GM23338 (cell line): ENCODE data around the gene LRRC38. TPM values are rescaled to one million over a fixed set of nuclear protein-coding genes. Genes with fewer than 3 reads are reported as not detected.

ENCODE experiments used
- ATAC-seq: fragments of 200-7000 bp; cut with Tn5 transposase; 3 replicates; pipeline ENCODE4 v1.9.1; 2020
- DNase-seq: peaks from one replicate; pipeline ENCODE4 v3.0.0-alpha.2; 2015; ENCODE audit warnings: low spot score
- H2AFZ ChIP-seq: fragments of 200-600 bp; sonication (generic); 2 replicates; pipeline ENCODE4 v1.8.0; 2016; ENCODE audit warnings: antibody characterized with exemption, mild to moderate bottlenecking, moderate library complexity
- H3F3A ChIP-seq: fragments of 200-600 bp; sonication (generic); replicated peaks from 2 replicates; pipeline ENCODE4 v1.8.0; 2017; ENCODE audit warnings: antibody characterized with exemption, mixed run types, low read depth
- H3K27ac ChIP-seq: fragments of 200-600 bp; sonication (generic); 2 replicates; pipeline ENCODE4 v1.6.1; 2016; ENCODE audit warnings: low read depth
- H3K27me3 ChIP-seq: fragments of 200-600 bp; sonication (generic); 2 replicates; pipeline ENCODE4 v1.8.0; 2016; ENCODE audit warnings: mild to moderate bottlenecking, mixed run types, moderate library complexity; ENCODE audit not compliant: insufficient read depth
- H3K36me3 ChIP-seq: fragments of 200-600 bp; sonication (generic); 2 replicates; pipeline ENCODE4 v1.8.0; 2016; ENCODE audit warnings: mild to moderate bottlenecking; ENCODE audit not compliant: insufficient read depth
- H3K4me1 ChIP-seq: fragments of 200-600 bp; sonication (generic); 2 replicates; pipeline ENCODE4 v1.8.0; 2016; ENCODE audit warnings: mild to moderate bottlenecking, moderate library complexity; ENCODE audit not compliant: insufficient read depth
- H3K4me2 ChIP-seq: fragments of 200-600 bp; sonication (generic); 2 replicates; pipeline ENCODE4 v1.7.1; 2017; ENCODE audit warnings: mixed run types
- H3K4me3 ChIP-seq: fragments of 200-600 bp; sonication (generic); 2 replicates; pipeline ENCODE4 v1.6.1; 2016; ENCODE audit warnings: mixed run types
- H3K79me2 ChIP-seq: fragments of 200-600 bp; sonication (generic); replicated peaks from 2 replicates; pipeline ENCODE4 v1.8.0; 2017; ENCODE audit warnings: mild to moderate bottlenecking; ENCODE audit not compliant: insufficient read depth
- H3K9me2 ChIP-seq: fragments of 200-600 bp; sonication (generic); 2 replicates; pipeline ENCODE4 v1.8.0; 2017; ENCODE audit not compliant: insufficient read depth
- H4K20me1 ChIP-seq: fragments of 200-600 bp; sonication (generic); replicated peaks from 2 replicates; pipeline ENCODE4 v1.8.0; 2017; ENCODE audit warnings: mild to moderate bottlenecking; ENCODE audit not compliant: insufficient read depth
- H3K27ac Mint-ChIP-seq: 2 replicates; pipeline ENCODE4 v1.8.0; 2020; ENCODE audit warnings: inconsistent platforms, mild to moderate bottlenecking, moderate library complexity, mixed read lengths
- H3K27me3 Mint-ChIP-seq: 3 replicates; pipeline ENCODE4 v1.8.0; 2022; ENCODE audit warnings: low read depth, mild to moderate bottlenecking, moderate library complexity, mixed read lengths, inconsistent platforms; ENCODE audit not compliant: insufficient read depth, poor library complexity
- H3K36me3 Mint-ChIP-seq: 3 replicates; pipeline ENCODE4 v1.8.0; 2021; ENCODE audit warnings: low read depth, mild to moderate bottlenecking, inconsistent platforms, moderate library complexity, mixed read lengths
- H3K4me1 Mint-ChIP-seq: 3 replicates; pipeline ENCODE4 v1.8.0; 2020; ENCODE audit warnings: mild to moderate bottlenecking, inconsistent platforms, mixed read lengths
- H3K4me3 Mint-ChIP-seq: 3 replicates; pipeline ENCODE4 v1.8.0; 2021; ENCODE audit warnings: moderate library complexity, mild to moderate bottlenecking, inconsistent platforms, mixed read lengths
- H3K9me3 Mint-ChIP-seq: 3 replicates; pipeline ENCODE4 v1.8.0; 2020; ENCODE audit warnings: moderate library complexity, mild to moderate bottlenecking, inconsistent platforms, mixed read lengths
- CREB1 ChIP-seq: fragments of 250-450 bp; sonication (Bioruptor Pico); IDR thresholded peaks from 2 replicates; pipeline ENCODE4 v1.5.0; 2020; ENCODE audit warnings: low read depth, mild to moderate bottlenecking, moderate library complexity
- EZH2 ChIP-seq: fragments of 200-600 bp; sonication (generic); IDR thresholded peaks from one replicate; pipeline ENCODE4 v1.8.0; 2017; ENCODE audit warnings: antibody characterized with exemption, mild to moderate bottlenecking, low read depth; ENCODE audit not compliant: unreplicated experiment
- EZH2phosphoT487 ChIP-seq: fragments of 200-600 bp; sonication (generic); IDR thresholded peaks from one replicate; pipeline ENCODE4 v1.8.1; 2018; ENCODE audit warnings: antibody characterized with exemption; ENCODE audit not compliant: unreplicated experiment
- JUNB ChIP-seq: IDR thresholded peaks from one replicate; pipeline ENCODE4 v1.6.1; 2016; ENCODE audit warnings: antibody characterized with exemption; ENCODE audit not compliant: unreplicated experiment
- NANOG ChIP-seq: IDR thresholded peaks from 2 replicates; pipeline ENCODE4 v1.6.1; 2016; ENCODE audit warnings: antibody characterized with exemption, borderline replicate concordance
- POLR2AphosphoS5 ChIP-seq: IDR thresholded peaks from 2 replicates; pipeline ENCODE4 v1.6.1; 2016; ENCODE audit warnings: antibody characterized with exemption, low read depth
- ZNF114 ChIP-seq: fragments of 250-450 bp; sonication (Bioruptor Pico); IDR thresholded peaks from 2 replicates; pipeline ENCODE4 v1.5.0; 2020; ENCODE audit warnings: mild to moderate bottlenecking, moderate library complexity
- ZNF331 ChIP-seq: fragments of 250-450 bp; sonication (Bioruptor Pico); IDR thresholded peaks from 2 replicates; pipeline ENCODE4 v1.5.0; 2020; ENCODE audit warnings: low read depth, mild to moderate bottlenecking, moderate library complexity
- polyA plus RNA-seq: library from polyadenylated mRNA; unstranded; fragments of >200 nt; fragmentation: Nextera tagmentation; extraction: Ambion mirVana; gene quantifications from 2 replicates; pipeline ENCODE4 v1.2.1, GENCODE V29; 2016
- total RNA-seq: library from RNA; depleted of rRNA; stranded (reverse); fragments of >200 nt; shearing (Covaris generic); gene quantifications from 2 replicates; pipeline ENCODE4 v1.2.3, GENCODE V29; 2014
- TF ChIP-seq, protein P1 (sequence below): fragments of 250-450 bp; sonication (Bioruptor Pico); IDR thresholded peaks from 2 replicates; pipeline ENCODE4 v1.5.0; 2020; ENCODE audit warnings: mild to moderate bottlenecking, moderate library complexity
- TF ChIP-seq, protein P2 (sequence below), 2 experiments: fragments of 200-600 bp in 1 of 2; sonication (generic) in 1 of 2; conservative IDR thresholded peaks; 2 replicates each; pipeline versions ENCODE4 v1.5.1 to v1.6.1; 2016 to 2017; ENCODE audit warnings: antibody characterized with exemption in 2 of 2, low read depth in 2 of 2, mild to moderate bottlenecking in 2 of 2, moderate library complexity in 1 of 2

LRRC38 gene
- total and polyA plus RNA-seq, 2 experiments from 2014 or later: 0.17 TPM; not detected in 1

DNA sequence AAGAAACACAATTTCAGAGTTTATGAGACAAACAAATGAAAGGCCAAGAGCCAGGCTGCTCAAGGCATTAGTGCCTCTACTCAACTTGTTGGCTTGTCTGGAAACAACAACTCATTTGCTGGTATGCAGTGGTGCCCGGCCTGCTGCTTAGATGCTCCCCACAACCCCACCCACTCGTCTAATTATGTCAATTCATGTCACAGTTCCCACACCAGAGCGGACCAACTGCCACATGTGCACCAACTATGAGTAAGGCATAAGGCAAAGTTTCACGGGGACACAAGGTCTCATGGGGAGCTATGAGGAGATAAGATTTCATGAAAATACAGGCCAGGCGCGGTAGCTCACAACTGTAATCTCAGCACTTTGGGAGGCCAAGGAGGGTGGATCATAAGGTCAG, 34.5 kb upstream of the LRRC38 start (continued):
- TF ChIP-seq, protein P1, sequence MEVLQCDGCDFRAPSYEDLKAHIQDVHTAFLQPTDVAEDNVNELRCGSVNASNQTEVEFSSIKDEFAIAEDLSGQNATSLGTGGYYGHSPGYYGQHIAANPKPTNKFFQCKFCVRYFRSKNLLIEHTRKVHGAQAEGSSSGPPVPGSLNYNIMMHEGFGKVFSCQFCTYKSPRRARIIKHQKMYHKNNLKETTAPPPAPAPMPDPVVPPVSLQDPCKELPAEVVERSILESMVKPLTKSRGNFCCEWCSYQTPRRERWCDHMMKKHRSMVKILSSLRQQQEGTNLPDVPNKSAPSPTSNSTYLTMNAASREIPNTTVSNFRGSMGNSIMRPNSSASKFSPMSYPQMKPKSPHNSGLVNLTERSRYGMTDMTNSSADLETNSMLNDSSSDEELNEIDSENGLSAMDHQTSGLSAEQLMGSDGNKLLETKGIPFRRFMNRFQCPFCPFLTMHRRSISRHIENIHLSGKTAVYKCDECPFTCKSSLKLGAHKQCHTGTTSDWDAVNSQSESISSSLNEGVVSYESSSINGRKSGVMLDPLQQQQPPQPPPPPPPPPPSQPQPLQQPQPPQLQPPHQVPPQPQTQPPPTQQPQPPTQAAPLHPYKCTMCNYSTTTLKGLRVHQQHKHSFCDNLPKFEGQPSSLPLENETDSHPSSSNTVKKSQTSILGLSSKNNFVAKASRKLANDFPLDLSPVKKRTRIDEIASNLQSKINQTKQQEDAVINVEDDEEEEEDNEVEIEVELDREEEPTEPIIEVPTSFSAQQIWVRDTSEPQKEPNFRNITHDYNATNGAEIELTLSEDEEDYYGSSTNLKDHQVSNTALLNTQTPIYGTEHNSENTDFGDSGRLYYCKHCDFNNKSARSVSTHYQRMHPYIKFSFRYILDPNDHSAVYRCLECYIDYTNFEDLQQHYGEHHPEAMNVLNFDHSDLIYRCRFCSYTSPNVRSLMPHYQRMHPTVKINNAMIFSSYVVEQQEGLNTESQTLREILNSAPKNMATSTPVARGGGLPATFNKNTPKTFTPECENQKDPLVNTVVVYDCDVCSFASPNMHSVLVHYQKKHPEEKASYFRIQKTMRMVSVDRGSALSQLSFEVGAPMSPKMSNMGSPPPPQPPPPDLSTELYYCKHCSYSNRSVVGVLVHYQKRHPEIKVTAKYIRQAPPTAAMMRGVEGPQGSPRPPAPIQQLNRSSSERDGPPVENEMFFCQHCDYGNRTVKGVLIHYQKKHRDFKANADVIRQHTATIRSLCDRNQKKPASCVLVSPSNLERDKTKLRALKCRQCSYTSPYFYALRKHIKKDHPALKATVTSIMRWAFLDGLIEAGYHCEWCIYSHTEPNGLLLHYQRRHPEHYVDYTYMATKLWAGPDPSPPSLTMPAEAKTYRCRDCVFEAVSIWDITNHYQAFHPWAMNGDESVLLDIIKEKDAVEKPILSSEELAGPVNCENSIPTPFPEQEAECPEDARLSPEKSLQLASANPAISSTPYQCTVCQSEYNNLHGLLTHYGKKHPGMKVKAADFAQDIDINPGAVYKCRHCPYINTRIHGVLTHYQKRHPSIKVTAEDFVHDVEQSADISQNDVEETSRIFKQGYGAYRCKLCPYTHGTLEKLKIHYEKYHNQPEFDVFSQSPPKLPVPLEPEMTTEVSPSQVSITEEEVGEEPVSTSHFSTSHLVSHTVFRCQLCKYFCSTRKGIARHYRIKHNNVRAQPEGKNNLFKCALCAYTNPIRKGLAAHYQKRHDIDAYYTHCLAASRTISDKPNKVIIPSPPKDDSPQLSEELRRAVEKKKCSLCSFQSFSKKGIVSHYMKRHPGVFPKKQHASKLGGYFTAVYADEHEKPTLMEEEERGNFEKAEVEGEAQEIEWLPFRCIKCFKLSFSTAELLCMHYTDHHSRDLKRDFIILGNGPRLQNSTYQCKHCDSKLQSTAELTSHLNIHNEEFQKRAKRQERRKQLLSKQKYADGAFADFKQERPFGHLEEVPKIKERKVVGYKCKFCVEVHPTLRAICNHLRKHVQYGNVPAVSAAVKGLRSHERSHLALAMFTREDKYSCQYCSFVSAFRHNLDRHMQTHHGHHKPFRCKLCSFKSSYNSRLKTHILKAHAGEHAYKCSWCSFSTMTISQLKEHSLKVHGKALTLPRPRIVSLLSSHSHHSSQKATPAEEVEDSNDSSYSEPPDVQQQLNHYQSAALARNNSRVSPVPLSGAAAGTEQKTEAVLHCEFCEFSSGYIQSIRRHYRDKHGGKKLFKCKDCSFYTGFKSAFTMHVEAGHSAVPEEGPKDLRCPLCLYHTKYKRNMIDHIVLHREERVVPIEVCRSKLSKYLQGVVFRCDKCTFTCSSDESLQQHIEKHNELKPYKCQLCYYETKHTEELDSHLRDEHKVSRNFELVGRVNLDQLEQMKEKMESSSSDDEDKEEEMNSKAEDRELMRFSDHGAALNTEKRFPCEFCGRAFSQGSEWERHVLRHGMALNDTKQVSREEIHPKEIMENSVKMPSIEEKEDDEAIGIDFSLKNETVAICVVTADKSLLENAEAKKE: no peak
- TF ChIP-seq EZH2 (no peak), CREB1 (CRISPR knock-in tag) (no peak)

DNA sequence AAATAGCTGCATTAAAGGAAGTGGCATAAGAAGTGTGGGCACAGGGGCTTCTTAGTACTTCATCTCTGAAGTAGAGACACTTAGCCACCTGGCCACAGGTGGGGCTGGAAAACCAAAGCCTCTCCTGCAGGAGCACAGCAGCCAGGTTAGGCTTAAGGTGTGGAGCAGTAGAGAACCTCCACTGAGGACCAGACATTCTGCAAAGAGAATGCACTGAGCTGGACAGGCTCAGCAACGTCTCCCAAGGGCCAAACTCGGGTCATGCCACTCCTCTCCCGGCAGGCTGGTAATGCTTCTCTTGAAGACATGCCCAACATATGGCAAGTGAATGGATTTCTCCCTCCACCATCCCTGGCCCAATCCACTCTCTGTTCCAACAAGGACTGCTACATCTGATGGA, 33.0 kb upstream of the LRRC38 start:
- Histone ChIP-seq H3K27me3 (no peaks in the 10 kb centered on the region), H4K20me1 (no peaks in the 10 kb centered on the region), H3K4me3 (no peak overlapping the region), H2AFZ (no peak overlapping the region), H3K4me2 (no peak overlapping the region), H3K79me2 (no peaks in the 10 kb centered on the region), H3F3A (no peaks in the 10 kb centered on the region), H3K9me2 (no peaks in the 10 kb centered on the region), H3K4me1 (no peaks in the 10 kb centered on the region), H3K36me3 (no peaks in the 10 kb centered on the region; the same call in 1 of the 2 replicates), H3K27ac (no peak overlapping the region)
- H3K4me3 Mint-ChIP-seq: no peak overlapping the region
- ATAC-seq (no peak), DNase-seq (no peak)
- H3K27ac Mint-ChIP-seq: no peak overlapping the region
- no peaks in the 10 kb centered on the region for H3K36me3 Mint-ChIP-seq
- H3K9me3 Mint-ChIP-seq: no peaks in the 10 kb centered on the region
- peaks cover 2% of the 10 kb centered on the region for H3K27me3 Mint-ChIP-seq
- peaks cover 8% of the 10 kb centered on the region for H3K4me1 Mint-ChIP-seq
- TF ChIP-seq JUNB (no peak), POLR2AphosphoS5 (no peak), CREB1 (CRISPR knock-in tag) (no peak), ZNF114 (CRISPR knock-in tag) (no peak), EZH2phosphoT487 (no peak), NANOG (no peak), EZH2 (no peak), ZNF331 (CRISPR knock-in tag) (no peak)
- TF ChIP-seq, protein P2, sequence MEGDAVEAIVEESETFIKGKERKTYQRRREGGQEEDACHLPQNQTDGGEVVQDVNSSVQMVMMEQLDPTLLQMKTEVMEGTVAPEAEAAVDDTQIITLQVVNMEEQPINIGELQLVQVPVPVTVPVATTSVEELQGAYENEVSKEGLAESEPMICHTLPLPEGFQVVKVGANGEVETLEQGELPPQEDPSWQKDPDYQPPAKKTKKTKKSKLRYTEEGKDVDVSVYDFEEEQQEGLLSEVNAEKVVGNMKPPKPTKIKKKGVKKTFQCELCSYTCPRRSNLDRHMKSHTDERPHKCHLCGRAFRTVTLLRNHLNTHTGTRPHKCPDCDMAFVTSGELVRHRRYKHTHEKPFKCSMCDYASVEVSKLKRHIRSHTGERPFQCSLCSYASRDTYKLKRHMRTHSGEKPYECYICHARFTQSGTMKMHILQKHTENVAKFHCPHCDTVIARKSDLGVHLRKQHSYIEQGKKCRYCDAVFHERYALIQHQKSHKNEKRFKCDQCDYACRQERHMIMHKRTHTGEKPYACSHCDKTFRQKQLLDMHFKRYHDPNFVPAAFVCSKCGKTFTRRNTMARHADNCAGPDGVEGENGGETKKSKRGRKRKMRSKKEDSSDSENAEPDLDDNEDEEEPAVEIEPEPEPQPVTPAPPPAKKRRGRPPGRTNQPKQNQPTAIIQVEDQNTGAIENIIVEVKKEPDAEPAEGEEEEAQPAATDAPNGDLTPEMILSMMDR (conservative IDR thresholded peaks at IDR 0.05; ENCODE audit: low read depth in 2 of 2): no peak
